NCI-H2196 treated with DMSO at 0.1 percent for 48 hours (cell line): ENCODE data around the gene POTEH.
"Not testable (repeated sequence)": the region's sequence is repeated elsewhere in the genome, so short reads cannot be mapped to it uniquely, and the experiment has no call there.

Experiments
- DNase-seq: peaks from one replicate; lab custom pipeline; 2025; ENCODE audit not compliant: unreplicated experiment; lab: John Stamatoyannopoulos, UW

The POTEH gene

GRCh38 chr22:15734411-15734810 lies 44.6 kb downstream of the POTEH start:
- not testable (repeated sequence) for DNase-seq

- not testable (repeated sequence) for DNase-seq
Observed at GRCh38 chr22:15738157-15738908, 48.5 kb downstream of the POTEH start.

GRCh38 chr22:15738909-15739391 lies 49.1 kb downstream of the POTEH start:
- not testable (repeated sequence) for DNase-seq

- DNase-seq = not testable (repeated sequence)
Observed at GRCh38 chr22:15747636-15748323, 58.0 kb downstream of the POTEH start.

GRCh38 chr22:15749181-15749970 lies 59.5 kb downstream of the POTEH start:
- DNase-seq = not testable (repeated sequence)

GRCh38 chr22:15759443-15760097 lies 69.7 kb downstream of the POTEH start:
- DNase-seq = not testable (repeated sequence)

- DNase-seq = not testable (repeated sequence)
Observed at GRCh38 chr22:15760388-15761150, 70.7 kb downstream of the POTEH start.

- DNase-seq = not testable (repeated sequence)
Observed at GRCh38 chr22:15761151-15761777, 71.4 kb downstream of the POTEH start.

- not testable (repeated sequence) for DNase-seq
Observed at GRCh38 chr22:15763559-15763958, 73.7 kb downstream of the POTEH start.
